DND-41 (cell line): ENCODE results near the gene IL3.

Source experiments
- ATAC-seq: fragments of 200-7000 bp; cut with Tn5 transposase; 3 replicates; pipeline ENCODE4 v1.9.1; 2021; ENCODE audit warnings: low read depth; ENCODE audit not compliant: insufficient read depth
- DNase-seq: peaks from one replicate; pipeline ENCODE4 v3.0.0-alpha.2; 2020
- H2AFZ ChIP-seq: 2 replicates; pipeline ENCODE4 v1.6.0; 2012; ENCODE audit warnings: low read depth, low read length
- H3K27ac ChIP-seq: 2 replicates; pipeline ENCODE4 v1.5.1; 2012; ENCODE audit warnings: low read length, inconsistent platforms
- H3K27me3 ChIP-seq: fragments of 200-600 bp; sonication (generic); 2 replicates; pipeline ENCODE4 v1.6.0; 2012; ENCODE audit warnings: low read length, mild to moderate bottlenecking, inconsistent platforms; ENCODE audit not compliant: insufficient read depth, poor library complexity
- H3K36me3 ChIP-seq: 2 replicates; pipeline ENCODE4 v1.5.1; 2012; ENCODE audit warnings: low read length, inconsistent platforms; ENCODE audit not compliant: insufficient read depth
- H3K4me1 ChIP-seq: 2 replicates; pipeline ENCODE4 v1.5.1; 2012; ENCODE audit warnings: mild to moderate bottlenecking, low read length; ENCODE audit not compliant: insufficient read depth
- H3K4me2 ChIP-seq: 2 replicates; pipeline ENCODE4 v1.6.0; 2012; ENCODE audit warnings: mild to moderate bottlenecking, moderate library complexity, low read length, inconsistent platforms; ENCODE audit not compliant: insufficient read depth
- H3K4me3 ChIP-seq, 2 experiments: fragments of 200-600 bp in 1 of 2; shearing (Covaris generic) in 1 of 2; 2 replicates each; pipeline ENCODE4 v1.5.1; 2012 to 2016; ENCODE audit warnings: inconsistent platforms in 2 of 2, low read length in 2 of 2, mild to moderate bottlenecking in 2 of 2, low read depth in 1 of 2, moderate library complexity in 1 of 2
- H3K79me2 ChIP-seq: 2 replicates; pipeline ENCODE4 v1.6.0; 2012; ENCODE audit warnings: low read length, inconsistent platforms; ENCODE audit not compliant: insufficient read depth
- H3K9ac ChIP-seq: 2 replicates; pipeline ENCODE4 v1.6.0; 2012; ENCODE audit warnings: low read depth, mild to moderate bottlenecking, inconsistent platforms, low read length, moderate library complexity
- H3K9me3 ChIP-seq: 2 replicates; pipeline ENCODE4 v1.5.1; 2012; ENCODE audit warnings: low read length, moderate library complexity, mild to moderate bottlenecking, inconsistent platforms; ENCODE audit not compliant: insufficient read depth, severe bottlenecking
- H4K20me1 ChIP-seq: 2 replicates; pipeline ENCODE4 v1.6.0; 2012; ENCODE audit warnings: low read length; ENCODE audit not compliant: insufficient read depth
- EZH2 ChIP-seq: IDR thresholded peaks from 3 replicates; pipeline ENCODE4 v1.6.1; 2012; ENCODE audit warnings: borderline replicate concordance, low read depth, mild to moderate bottlenecking, moderate library complexity, low read length, inconsistent platforms; ENCODE audit not compliant: severe bottlenecking
- TF ChIP-seq, protein P1 (sequence below): IDR thresholded peaks from 2 replicates; pipeline ENCODE4 v1.5.1; 2012; ENCODE audit warnings: borderline replicate concordance, low read length, moderate library complexity, mild to moderate bottlenecking; ENCODE audit not compliant: poor library complexity, severe bottlenecking; ENCODE audit errors: extremely low read depth

IL3 gene

GRCh38 chr5:132064140-132064539 is 3.7 kb downstream of the IL3 start:
- H3K9me3 ChIP-seq: no peaks in the 10 kb centered on the region
- H3K27ac ChIP-seq: no peak overlapping the region
- no peak overlapping the region for H2AFZ ChIP-seq
- no peak overlapping the region for H3K9ac ChIP-seq
- H3K27me3 ChIP-seq: peaks cover 4% of the 10 kb centered on the region
- no peaks in the 10 kb centered on the region for H3K4me1 ChIP-seq
- TF ChIP-seq, protein P1, sequence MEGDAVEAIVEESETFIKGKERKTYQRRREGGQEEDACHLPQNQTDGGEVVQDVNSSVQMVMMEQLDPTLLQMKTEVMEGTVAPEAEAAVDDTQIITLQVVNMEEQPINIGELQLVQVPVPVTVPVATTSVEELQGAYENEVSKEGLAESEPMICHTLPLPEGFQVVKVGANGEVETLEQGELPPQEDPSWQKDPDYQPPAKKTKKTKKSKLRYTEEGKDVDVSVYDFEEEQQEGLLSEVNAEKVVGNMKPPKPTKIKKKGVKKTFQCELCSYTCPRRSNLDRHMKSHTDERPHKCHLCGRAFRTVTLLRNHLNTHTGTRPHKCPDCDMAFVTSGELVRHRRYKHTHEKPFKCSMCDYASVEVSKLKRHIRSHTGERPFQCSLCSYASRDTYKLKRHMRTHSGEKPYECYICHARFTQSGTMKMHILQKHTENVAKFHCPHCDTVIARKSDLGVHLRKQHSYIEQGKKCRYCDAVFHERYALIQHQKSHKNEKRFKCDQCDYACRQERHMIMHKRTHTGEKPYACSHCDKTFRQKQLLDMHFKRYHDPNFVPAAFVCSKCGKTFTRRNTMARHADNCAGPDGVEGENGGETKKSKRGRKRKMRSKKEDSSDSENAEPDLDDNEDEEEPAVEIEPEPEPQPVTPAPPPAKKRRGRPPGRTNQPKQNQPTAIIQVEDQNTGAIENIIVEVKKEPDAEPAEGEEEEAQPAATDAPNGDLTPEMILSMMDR: no peak
- no peak for TF ChIP-seq EZH2
- no peak for DNase-seq
- ATAC-seq: no peak
- H3K4me2 ChIP-seq: no peak overlapping the region
- no peaks in the 10 kb centered on the region for H3K79me2 ChIP-seq
- no peaks in the 10 kb centered on the region for H3K36me3 ChIP-seq
- no peak overlapping the region for H3K4me3 ChIP-seq
- peaks cover 11% of the 10 kb centered on the region for H4K20me1 ChIP-seq

GRCh38 chr5:132064738-132065331 is 4.4 kb downstream of the IL3 start:
- no peak for TF ChIP-seq EZH2
- TF ChIP-seq, protein P1: peak; percentile 94
- Histone ChIP-seq H3K4me3 (no peak overlapping the region), H3K36me3 (no peaks in the 10 kb centered on the region), H3K9ac (no peak overlapping the region), H4K20me1 (peaks cover 11% of the 10 kb centered on the region), H3K9me3 (no peaks in the 10 kb centered on the region), H3K79me2 (no peaks in the 10 kb centered on the region), H3K4me1 (no peaks in the 10 kb centered on the region), H3K4me2 (no peak overlapping the region), H2AFZ (no peak overlapping the region), H3K27me3 (peaks cover 4% of the 10 kb centered on the region), H3K27ac (no peak overlapping the region)
- peak; percentile 77 for ATAC-seq
- peak; percentile 74 for DNase-seq

- no peak overlapping the region for H3K27ac ChIP-seq
- H3K4me3 ChIP-seq: no peak overlapping the region
- H3K4me2 ChIP-seq: no peak overlapping the region
- H3K79me2 ChIP-seq: no peaks in the 10 kb centered on the region
- H3K9ac ChIP-seq: no peak overlapping the region
- ATAC-seq (peak; percentile 51; the same call in 2 of the 3 replicates), DNase-seq (peak; percentile 40)
- no peak overlapping the region for H2AFZ ChIP-seq
- no peaks in the 10 kb centered on the region for H3K9me3 ChIP-seq
- no peaks in the 10 kb centered on the region for H3K4me1 ChIP-seq
- peaks cover 4% of the 10 kb centered on the region for H3K27me3 ChIP-seq
- peaks cover 10% of the 10 kb centered on the region for H4K20me1 ChIP-seq
- no peaks in the 10 kb centered on the region for H3K36me3 ChIP-seq
- TF ChIP-seq, protein P1: peak; percentile 60
- no peak for TF ChIP-seq EZH2
Measured at GRCh38 chr5:132065351-132065937, 5.0 kb downstream of the IL3 start.
